SK-N-SH (cell line): ENCODE results near the gene SLC17A5. TPM values are rescaled to one million over a fixed set of nuclear protein-coding genes. Genes with fewer than 3 reads are reported as not detected.

ENCODE experiments used
- CTCF ChIA-PET: fragments of 300-600, 350-600 bp; formaldehyde crosslinking; extraction: SDS; loops from one replicate; lab custom pipeline; 2021; lab: Yijun Ruan, JAX
- POLR2A ChIA-PET: fragments of 350-600 bp; sonication (Branson Sonifier 250); formaldehyde crosslinking; extraction: SDS; loops from one replicate; lab custom pipeline; 2020; ENCODE audit warnings: antibody characterized with exemption, inconsistent platforms; lab: Yijun Ruan, JAX
- DNase-seq: peaks from one replicate; pipeline ENCODE4 v3.0.0; 2012
- H2AFZ ChIP-seq: fragments of 200-600 bp; sonication (generic); 2 replicates; pipeline ENCODE4 v1.8.1; 2016; ENCODE audit warnings: antibody characterized with exemption, mild to moderate bottlenecking, low read depth
- H3F3A ChIP-seq: fragments of 200-600 bp; sonication (generic); replicated peaks from 2 replicates; pipeline ENCODE3; 2016; ENCODE audit warnings: antibody characterized with exemption, mild to moderate bottlenecking; ENCODE audit not compliant: insufficient read depth
- H3K27ac ChIP-seq, 2 experiments: fragments of 200-500 bp in 1 of 2; fragments of 200-600 bp in 1 of 2; sonication (Bioruptor generic) in 1 of 2; sonication (generic), shearing (Covaris generic) in 1 of 2; 2 replicates each; pipeline versions ENCODE4 v1.5.1 to v1.6.1; 2014 to 2016; ENCODE audit warnings: low read depth in 2 of 2, inconsistent platforms in 1 of 2, low read length in 1 of 2, mild to moderate bottlenecking in 1 of 2, mixed read lengths in 1 of 2
- H3K27me3 ChIP-seq: fragments of 200-600 bp; sonication (generic), shearing (Covaris generic); 2 replicates; pipeline ENCODE4 v1.6.1; 2016; ENCODE audit warnings: mixed run types; ENCODE audit not compliant: insufficient read depth
- H3K36me3 ChIP-seq, 2 experiments: fragments of 200-500 bp in 1 of 2; fragments of 200-600 bp in 1 of 2; sonication (Bioruptor generic) in 1 of 2; sonication (generic) in 1 of 2; replicated peaks in 1 of 2; 2 replicates each; pipeline versions ENCODE3 to v1.5.1; 2014 to 2016; ENCODE audit warnings: low read length in 1 of 2, mild to moderate bottlenecking in 1 of 2; ENCODE audit not compliant: insufficient read depth in 2 of 2, control insufficient read depth in 1 of 2
- H3K4me1 ChIP-seq, 2 experiments: fragments of 200-500 bp in 1 of 2; fragments of 200-600 bp in 1 of 2; sonication (Bioruptor generic) in 1 of 2; sonication (generic), shearing (Covaris generic) in 1 of 2; 2 replicates each; pipeline versions ENCODE4 v1.5.1 to v1.6.1; 2014 to 2016; ENCODE audit warnings: low read depth in 1 of 2, low read length in 1 of 2, mixed run types in 1 of 2; ENCODE audit not compliant: insufficient read depth in 2 of 2, control insufficient read depth in 1 of 2
- H3K4me2 ChIP-seq: fragments of 200-600 bp; sonication (generic), shearing (Covaris generic); 2 replicates; pipeline ENCODE4 v1.6.1; 2017; ENCODE audit warnings: mixed run types
- H3K4me3 ChIP-seq, 2 experiments: fragments of 200-500 bp in 1 of 2; fragments of 200-600 bp in 1 of 2; sonication (Bioruptor generic) in 1 of 2; sonication (generic), shearing (Covaris generic) in 1 of 2; 2 replicates each; pipeline versions ENCODE4 v1.5.1 to v1.8.1; 2014 to 2016; ENCODE audit warnings: low read depth in 2 of 2, inconsistent platforms in 1 of 2, low read length in 1 of 2, mild to moderate bottlenecking in 1 of 2, mixed read lengths in 1 of 2, moderate library complexity in 1 of 2
- H3K79me2 ChIP-seq: fragments of 200-600 bp; sonication (generic); 2 replicates; pipeline ENCODE4 v1.8.1; 2017; ENCODE audit warnings: mild to moderate bottlenecking; ENCODE audit not compliant: insufficient read depth
- H3K9ac ChIP-seq: fragments of 200-600 bp; sonication (generic); 2 replicates; pipeline ENCODE4 v1.6.1; 2017; ENCODE audit warnings: mixed run types
- H3K9me2 ChIP-seq: fragments of 200-600 bp; sonication (generic); 2 replicates; pipeline ENCODE4 v1.6.1; 2017; ENCODE audit warnings: mixed run types
- H3K9me3 ChIP-seq: fragments of 200-600 bp; sonication (generic); 2 replicates; pipeline ENCODE4 v1.6.1; 2017; ENCODE audit warnings: mixed run types, mild to moderate bottlenecking, moderate library complexity
- H4K20me1 ChIP-seq: fragments of 200-600 bp; sonication (generic); 2 replicates; pipeline ENCODE4 v1.6.1; 2017; ENCODE audit warnings: mild to moderate bottlenecking, mixed run types; ENCODE audit not compliant: insufficient read depth
- FOSL2 ChIP-seq: IDR thresholded peaks from 2 replicates; pipeline ENCODE4 v1.4.0; 2012; ENCODE audit warnings: low read depth, mild to moderate bottlenecking, moderate library complexity, borderline replicate concordance
- GATA2 ChIP-seq: sonication (generic); formaldehyde crosslinking; IDR thresholded peaks from 2 replicates; pipeline ENCODE4 v1.5.0; 2020; ENCODE audit warnings: mild to moderate bottlenecking, missing genetic modification reagents
- IRF3 ChIP-seq: fragments of 150-350 bp; IDR thresholded peaks from 2 replicates; pipeline ENCODE4 v1.6.1; 2016; ENCODE audit warnings: mild to moderate bottlenecking, low read depth, low read length
- JUND ChIP-seq: IDR thresholded peaks from 2 replicates; pipeline ENCODE4 v1.4.0; 2012
- MAX ChIP-seq: IDR thresholded peaks from 2 replicates; pipeline ENCODE4 v1.4.0; 2012; ENCODE audit warnings: low read depth
- MXI1 ChIP-seq: IDR thresholded peaks from 2 replicates; pipeline ENCODE4 v1.6.1; 2012; ENCODE audit warnings: mild to moderate bottlenecking, low read depth, low read length, improper control_type of control experiment
- PBX3 ChIP-seq: IDR thresholded peaks from 2 replicates; pipeline ENCODE4; 2012
- REST ChIP-seq: IDR thresholded peaks from 2 replicates; pipeline ENCODE4 v1.6.1; 2012; ENCODE audit warnings: mild to moderate bottlenecking, low read depth, low read length, moderate library complexity
- RXRA ChIP-seq: IDR thresholded peaks from 2 replicates; pipeline ENCODE4 v1.4.0; 2012; ENCODE audit warnings: low read depth, mild to moderate bottlenecking, borderline replicate concordance
- SIN3A ChIP-seq: IDR thresholded peaks from 2 replicates; pipeline ENCODE4 v1.6.1; 2012; ENCODE audit warnings: low read depth, mild to moderate bottlenecking, low read length, moderate library complexity, borderline replicate concordance
- USF1 ChIP-seq: IDR thresholded peaks from 2 replicates; pipeline ENCODE4 v1.4.0; 2012; ENCODE audit warnings: low read depth, borderline replicate concordance
- USF2 ChIP-seq: fragments of 150-350 bp; IDR thresholded peaks from 2 replicates; pipeline ENCODE4 v1.6.1; 2017; ENCODE audit warnings: antibody characterized with exemption, low read length, low read depth, borderline replicate concordance
- YY1 ChIP-seq: IDR thresholded peaks from 2 replicates; pipeline ENCODE4 v1.4.0; 2012; ENCODE audit warnings: low read depth, mild to moderate bottlenecking
- WGBS: methylation state at CpG from one replicate; pipeline ENCODE4 v1.1.6; 2017; ENCODE audit warnings: low lambda C conversion rate; 5-methylcytosine and 5-hydroxymethylcytosine counted together
- polyA plus RNA-seq, 3 experiments: library from polyadenylated mRNA; depleted of rRNA; stranded (reverse); fragments of >200 nt; gene quantifications; 2 replicates each; pipeline ENCODE4 v1.2.3, GENCODE V29; 2012

SLC17A5 gene
- polyA plus RNA-seq, 1 of the 3 experiments (the other 2 are of a cell fraction), result 9.2 TPM

- Histone ChIP-seq H3K4me1 (peaks cover 0 to 3% of the 10 kb centered on the region in 2 experiments; a peak in 1 of 4 replicates), H3K9me2 (no peaks in the 10 kb centered on the region), H3K4me2 (no peak overlapping the region), H3K36me3 (no peaks in the 10 kb centered on the region), H3K9ac (no peak overlapping the region), H4K20me1 (no peaks in the 10 kb centered on the region), H2AFZ (no peak overlapping the region), H3K27me3 (no peaks in the 10 kb centered on the region), H3F3A (no peaks in the 10 kb centered on the region), H3K27ac (no peak overlapping the region), H3K4me3 (no peak overlapping the region), H3K79me2 (no peaks in the 10 kb centered on the region), H3K9me3 (no peaks in the 10 kb centered on the region)
- WGBS, result 89% methylated on average over 4 of the region's 4 CpGs
- CTCF ChIA-PET, result interaction anchor here (1.0 to 1.7 kb wide), 2 partner anchors 29 to 52 kb away, joined by 3 to 11 read pairs; no protein-coding TSS in a partner anchor
- TF ChIP-seq IRF3 (no peak), RXRA (no peak), MXI1 (no peak), REST (no peak), USF2 (no peak), GATA2 (CRISPR knock-in tag) (no peak), YY1 (no peak), FOSL2 (no peak), SIN3A (no peak), USF1 (no peak), JUND (no peak), PBX3 (no peak), MAX (no peak)
- POLR2A ChIA-PET, result no interaction called here
- no peak for DNase-seq
Measured at GRCh38 chr6:73558624-73559398, 95.0 kb downstream of the SLC17A5 start.
